OCI-M2 (cell line): Measurements from ENCODE around the gene COL9A1.
A peak's percentile ranks its signal among the peaks of the same experiment; 100 is the strongest.
"Not testable (repeated sequence)": the region's sequence is repeated elsewhere in the genome, so short reads cannot be mapped to it uniquely, and the experiment has no call there.

Source experiments
- DNase-seq: peaks from one replicate; lab custom pipeline; 2025; ENCODE audit not compliant: unreplicated experiment; lab: John Stamatoyannopoulos, UW

Gene COL9A1

GRCh38 chr6:70303034-70303525 lies at the start of gene COL9A1:
COL9A1 (minus strand) TSS chr6:70303084; CDS start chr6:70302924, 160 bp downstream.
- no peak for DNase-seq

- no peak for DNase-seq
These were observed 48.6 kb upstream of the COL9A1 start for GRCh38 chr6:70351461-70351860.

GRCh38 chr6:70345619-70346018 lies 42.7 kb upstream of the COL9A1 start:
- DNase-seq = no peak

GRCh38 chr6:70343313-70343712 lies 40.4 kb upstream of the COL9A1 start:
- no peak for DNase-seq

GRCh38 chr6:70339810-70340209 lies 36.9 kb upstream of the COL9A1 start:
- DNase-seq = not testable (repeated sequence)

GRCh38 chr6:70338775-70339174 lies 35.9 kb upstream of the COL9A1 start:
- no peak for DNase-seq

GRCh38 chr6:70337743-70338105 lies 34.8 kb upstream of the COL9A1 start:
- DNase-seq = no peak

GRCh38 chr6:70336996-70337742 lies 34.3 kb upstream of the COL9A1 start:
- DNase-seq = peak; percentile 91

GRCh38 chr6:70327036-70327435 lies 24.2 kb upstream of the COL9A1 start:
- DNase-seq = no peak

GRCh38 chr6:70325009-70325408 lies 22.1 kb upstream of the COL9A1 start:
- DNase-seq = no peak

- DNase-seq = not testable (repeated sequence)
These were observed 14.9 kb upstream of the COL9A1 start for GRCh38 chr6:70317799-70318198.

GRCh38 chr6:70315079-70315751 lies 12.3 kb upstream of the COL9A1 start:
- no peak for DNase-seq

- no peak for DNase-seq
These were observed 11.4 kb upstream of the COL9A1 start for GRCh38 chr6:70314296-70314695.

GRCh38 chr6:70312165-70312745 lies 9.4 kb upstream of the COL9A1 start:
- no peak for DNase-seq

GRCh38 chr6:70310063-70310694 lies 7.3 kb upstream of the COL9A1 start:
- DNase-seq = no peak

GRCh38 chr6:70309243-70309642 lies 6.4 kb upstream of the COL9A1 start:
- DNase-seq = no peak

GRCh38 chr6:70308142-70308541 lies 5.3 kb upstream of the COL9A1 start:
- DNase-seq = not testable (repeated sequence)

- no peak for DNase-seq
These were observed 4.1 kb upstream of the COL9A1 start for GRCh38 chr6:70307008-70307407.

- no peak for DNase-seq
These were observed 1.7 kb upstream of the COL9A1 start for GRCh38 chr6:70304616-70305015.

- DNase-seq = no peak
These were observed 3.4 kb downstream of the COL9A1 start for GRCh38 chr6:70299456-70299855.

- no peak for DNase-seq
These were observed 4.8 kb downstream of the COL9A1 start for GRCh38 chr6:70298068-70298467.

GRCh38 chr6:70292193-70292592 lies 10.7 kb downstream of the COL9A1 start:
- no peak for DNase-seq
